ENCODE data around the gene ATP1A4.

Gene ATP1A4

GRCh38 chr1:160168016-160168415 is 16.6 kb downstream of the ATP1A4 start:
- Mint-ChIP-seq H3K4me1 (ENCODE audit: low read depth) (peaks cover 40% of the 10 kb centered on the region), H3K27me3 (peaks cover 23% of the 10 kb centered on the region), H3K9me3 (no peaks in the 10 kb centered on the region), H3K36me3 (ENCODE audit: low read depth) (no peaks in the 10 kb centered on the region), H3K4me3 (no peak overlapping the region), H3K27ac (no peak overlapping the region)

GRCh38 chr1:160168609-160169369 is 17.4 kb downstream of the ATP1A4 start:
- peaks cover 40% of the 10 kb centered on the region for H3K4me1 Mint-ChIP-seq (ENCODE audit: low read depth)
- no peaks in the 10 kb centered on the region for H3K36me3 Mint-ChIP-seq (ENCODE audit: low read depth)
- H3K27me3 Mint-ChIP-seq = peaks cover 23% of the 10 kb centered on the region
- no peaks in the 10 kb centered on the region for H3K9me3 Mint-ChIP-seq
- no peak overlapping the region for H3K27ac Mint-ChIP-seq
- no peak overlapping the region for H3K4me3 Mint-ChIP-seq

GRCh38 chr1:160169553-160170399 is 18.4 kb downstream of the ATP1A4 start:
- Mint-ChIP-seq H3K4me1 (ENCODE audit: low read depth) (peaks cover 40% of the 10 kb centered on the region), H3K36me3 (ENCODE audit: low read depth) (no peaks in the 10 kb centered on the region), H3K27me3 (peaks cover 19% of the 10 kb centered on the region)

DNA sequence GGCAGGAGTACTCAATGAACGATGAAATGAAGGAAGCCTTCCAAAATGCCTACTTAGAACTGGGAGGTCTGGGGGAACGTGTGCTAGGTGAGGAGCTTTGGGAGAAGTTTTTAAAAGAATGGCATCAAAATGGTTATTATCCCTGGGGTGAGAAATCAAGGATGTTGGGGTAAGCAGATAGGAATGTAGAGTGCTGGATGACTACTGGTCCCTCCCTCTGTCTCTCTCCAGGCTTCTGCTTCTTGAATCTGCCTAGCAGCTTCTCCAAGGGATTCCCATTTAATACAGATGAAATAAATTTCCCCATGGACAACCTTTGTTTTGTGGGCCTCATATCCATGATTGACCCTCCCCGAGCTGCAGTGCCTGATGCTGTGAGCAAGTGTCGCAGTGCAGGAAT is 20.0 kb downstream of the ATP1A4 start:
- Mint-ChIP-seq H3K36me3 (ENCODE audit: low read depth) (no peaks in the 10 kb centered on the region), H3K4me3 (no peak overlapping the region), H3K4me1 (ENCODE audit: low read depth) (peaks cover 35% of the 10 kb centered on the region), H3K27ac (no peak overlapping the region), H3K27me3 (peaks cover 16% of the 10 kb centered on the region), H3K9me3 (no peaks in the 10 kb centered on the region)

More at GRCh38 chr1:160169553-160170399, 18.4 kb downstream of the ATP1A4 start:
- Mint-ChIP-seq H3K4me3 (peak overlapping the region; percentile 1), H3K27ac (peak overlapping the region; percentile 57), H3K9me3 (no peaks in the 10 kb centered on the region)

GRCh38 chr1:160171980-160172379 is 20.6 kb downstream of the ATP1A4 start:
- Mint-ChIP-seq H3K4me1 (ENCODE audit: low read depth) (peaks cover 34% of the 10 kb centered on the region), H3K27me3 (peaks cover 12% of the 10 kb centered on the region), H3K9me3 (no peaks in the 10 kb centered on the region), H3K4me3 (no peak overlapping the region), H3K27ac (no peak overlapping the region), H3K36me3 (ENCODE audit: low read depth) (no peaks in the 10 kb centered on the region)

DNA sequence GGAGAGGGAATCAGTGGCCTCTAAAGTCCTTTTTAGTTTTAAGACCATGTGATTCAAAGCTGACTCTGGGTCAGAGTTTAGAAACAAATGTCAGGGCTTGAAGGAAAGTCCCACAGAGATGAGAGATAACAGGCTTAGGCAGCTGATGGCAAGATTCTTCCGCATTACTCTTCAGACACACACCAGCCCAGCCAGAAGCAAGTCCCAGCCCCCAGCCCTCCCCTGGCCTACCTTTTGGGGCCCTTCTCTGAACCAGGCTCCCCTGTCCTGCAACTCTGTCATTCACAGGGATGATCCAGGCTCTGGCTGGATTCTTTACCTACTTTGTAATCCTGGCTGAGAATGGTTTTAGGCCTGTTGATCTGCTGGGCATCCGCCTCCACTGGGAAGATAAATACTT is 25.8 kb downstream of the ATP1A4 start:
- Mint-ChIP-seq H3K4me3 (no peak overlapping the region), H3K36me3 (ENCODE audit: low read depth) (no peaks in the 10 kb centered on the region), H3K27ac (no peak overlapping the region), H3K9me3 (no peaks in the 10 kb centered on the region), H3K4me1 (ENCODE audit: low read depth) (peaks cover 6% of the 10 kb centered on the region), H3K27me3 (peaks cover 11% of the 10 kb centered on the region)

DNA sequence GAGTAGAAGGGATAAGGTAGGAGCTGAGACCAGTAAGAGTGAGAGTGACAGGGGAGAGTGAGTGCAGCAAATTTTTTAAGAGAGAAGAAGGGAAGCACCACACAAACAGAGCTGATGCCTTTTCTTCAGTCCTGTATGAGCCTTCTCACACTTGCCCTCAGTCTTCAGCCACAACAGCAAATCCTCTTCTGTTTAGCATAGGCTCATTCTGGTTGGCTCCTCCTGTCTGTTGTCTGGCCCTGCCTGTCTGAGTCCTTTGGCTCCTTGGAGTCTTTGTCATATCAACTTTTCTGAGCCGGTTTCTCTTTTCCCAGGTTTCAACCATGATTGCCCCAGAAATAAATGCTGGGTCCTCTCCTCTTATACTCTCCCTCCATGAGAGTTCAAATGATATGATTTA is 26.3 kb downstream of the ATP1A4 start:
- Mint-ChIP-seq H3K27ac (no peak overlapping the region), H3K4me3 (no peak overlapping the region), H3K36me3 (ENCODE audit: low read depth) (no peaks in the 10 kb centered on the region), H3K27me3 (peaks cover 7% of the 10 kb centered on the region), H3K9me3 (no peaks in the 10 kb centered on the region), H3K4me1 (ENCODE audit: low read depth) (peaks cover 6% of the 10 kb centered on the region)

GRCh38 chr1:160178731-160179130 is 27.3 kb downstream of the ATP1A4 start:
- Mint-ChIP-seq H3K36me3 (ENCODE audit: low read depth) (no peaks in the 10 kb centered on the region), H3K27me3 (peaks cover 3% of the 10 kb centered on the region)

GRCh38 chr1:160179336-160179735 is 27.9 kb downstream of the ATP1A4 start:
- Mint-ChIP-seq H3K9me3 (no peaks in the 10 kb centered on the region), H3K4me1 (ENCODE audit: low read depth) (peaks cover 6% of the 10 kb centered on the region), H3K4me3 (no peak overlapping the region), H3K27ac (no peak overlapping the region), H3K36me3 (ENCODE audit: low read depth) (no peaks in the 10 kb centered on the region), H3K27me3 (peaks cover 3% of the 10 kb centered on the region)

More at GRCh38 chr1:160178731-160179130, 27.3 kb downstream of the ATP1A4 start:
- peaks cover 6% of the 10 kb centered on the region for H3K4me1 Mint-ChIP-seq (ENCODE audit: low read depth)
- no peaks in the 10 kb centered on the region for H3K9me3 Mint-ChIP-seq
- H3K27ac Mint-ChIP-seq = no peak overlapping the region
- no peak overlapping the region for H3K4me3 Mint-ChIP-seq

- no peaks in the 10 kb centered on the region for H3K9me3 Mint-ChIP-seq
- H3K36me3 Mint-ChIP-seq (ENCODE audit: low read depth) = no peaks in the 10 kb centered on the region
Observed at GRCh38 chr1:160186246-160186645, 34.8 kb downstream of the ATP1A4 start.

GRCh38 chr1:160186729-160187128 is 35.3 kb downstream of the ATP1A4 start:
- Mint-ChIP-seq H3K36me3 (ENCODE audit: low read depth) (no peaks in the 10 kb centered on the region), H3K4me3 (no peak overlapping the region), H3K4me1 (ENCODE audit: low read depth) (no peaks in the 10 kb centered on the region), H3K9me3 (no peaks in the 10 kb centered on the region), H3K27ac (no peak overlapping the region), H3K27me3 (no peaks in the 10 kb centered on the region)

More at GRCh38 chr1:160186246-160186645, 34.8 kb downstream of the ATP1A4 start:
- no peaks in the 10 kb centered on the region for H3K4me1 Mint-ChIP-seq (ENCODE audit: low read depth)
- H3K27ac Mint-ChIP-seq = no peak overlapping the region
- no peak overlapping the region for H3K4me3 Mint-ChIP-seq
- H3K27me3 Mint-ChIP-seq = no peaks in the 10 kb centered on the region

DNA sequence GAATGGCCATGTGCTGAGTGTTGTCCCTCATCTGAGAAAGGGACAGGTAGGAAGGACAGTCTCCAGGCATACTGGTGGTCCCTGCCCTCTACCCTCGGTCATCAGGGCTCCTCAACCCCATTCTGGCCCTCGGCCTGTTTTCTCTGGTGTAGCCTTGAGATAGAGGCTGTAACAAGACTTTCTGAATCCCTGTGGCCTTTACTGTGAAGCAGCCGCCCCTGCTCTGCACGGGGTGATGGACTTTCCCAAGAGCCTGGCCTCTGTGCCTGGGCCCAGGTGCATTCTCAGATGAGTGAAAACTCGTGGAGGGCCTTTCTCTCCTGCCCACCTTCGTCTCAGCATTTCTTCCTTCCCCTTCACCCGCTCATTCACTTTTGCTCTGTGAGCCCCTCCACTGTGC is 36.0 kb downstream of the ATP1A4 start:
- Mint-ChIP-seq H3K27ac (no peak overlapping the region), H3K9me3 (no peaks in the 10 kb centered on the region), H3K27me3 (no peaks in the 10 kb centered on the region), H3K36me3 (ENCODE audit: low read depth) (no peaks in the 10 kb centered on the region), H3K4me1 (ENCODE audit: low read depth) (no peaks in the 10 kb centered on the region), H3K4me3 (no peak overlapping the region)

GRCh38 chr1:160188341-160188740 is 36.9 kb downstream of the ATP1A4 start:
- no peaks in the 10 kb centered on the region for H3K27me3 Mint-ChIP-seq
- H3K27ac Mint-ChIP-seq = no peak overlapping the region
- H3K4me1 Mint-ChIP-seq (ENCODE audit: low read depth) = no peaks in the 10 kb centered on the region
- no peak overlapping the region for H3K4me3 Mint-ChIP-seq
- no peaks in the 10 kb centered on the region for H3K9me3 Mint-ChIP-seq
- no peaks in the 10 kb centered on the region for H3K36me3 Mint-ChIP-seq (ENCODE audit: low read depth)

DNA sequence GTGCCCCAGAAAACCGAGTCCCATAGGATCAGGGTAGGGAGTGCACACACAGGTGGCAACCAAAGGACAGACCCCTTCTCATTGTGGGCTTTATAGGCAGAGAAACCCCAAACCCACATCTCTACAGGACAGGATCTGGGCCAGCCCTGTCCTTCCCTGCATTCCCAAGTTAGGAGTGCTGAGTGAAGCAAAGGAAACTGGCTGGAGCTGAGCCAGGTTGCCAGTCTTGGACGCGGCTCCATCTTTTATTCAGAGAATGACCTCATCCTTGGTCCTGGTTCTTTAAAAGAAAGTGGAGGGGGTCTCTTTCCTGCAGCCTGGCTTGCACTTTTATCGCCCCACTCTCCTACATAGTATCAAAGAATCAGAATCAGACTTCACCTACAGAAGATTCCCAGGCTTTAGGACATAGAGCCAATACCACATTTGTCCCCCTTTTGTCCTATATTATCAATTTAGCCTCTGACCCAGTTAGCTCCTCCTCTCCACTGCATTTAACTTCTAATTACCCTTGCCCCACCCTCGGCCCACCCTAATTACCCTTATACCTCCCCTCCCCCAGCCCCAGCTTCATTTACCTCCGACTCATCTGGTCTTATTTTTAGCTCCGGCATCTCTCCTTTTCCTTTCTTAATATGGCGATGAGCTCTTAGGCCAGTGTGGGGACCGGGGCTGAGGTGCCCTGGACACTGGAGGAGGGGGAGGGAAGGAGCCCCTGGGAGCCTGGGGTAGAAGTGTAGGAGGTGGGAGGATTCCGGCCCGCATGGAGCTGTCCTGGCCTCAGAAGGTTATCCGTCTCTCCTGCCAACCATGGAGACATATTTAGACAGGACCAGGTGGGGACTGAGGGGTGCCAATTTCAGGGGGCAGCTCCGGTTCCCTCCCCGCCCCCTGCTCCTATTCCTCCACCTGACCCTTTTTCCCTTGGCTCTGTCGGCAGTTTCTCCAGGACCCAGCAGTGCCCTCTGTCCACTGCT is 38.5 kb downstream of the ATP1A4 start, which contains the start of gene CASQ1:
TSS of gene CASQ1 (plus strand) at position 927 of the 977 bp plus-strand sequence. CDS start 177 bp downstream, outside the sequence.
- Mint-ChIP-seq H3K27ac (no peak within 1 kb of the TSS), H3K27me3 (no peaks in the 10 kb centered on the region), H3K4me3 (no peak within 1 kb of the TSS), H3K36me3 (ENCODE audit: low read depth) (no peaks in the 10 kb centered on the region), H3K4me1 (ENCODE audit: low read depth) (no peaks in the 10 kb centered on the region), H3K9me3 (no peaks in the 10 kb centered on the region)

Measured in stimulated activated naive CD8-positive, alpha-beta T cell treated with anti-CD3 and anti-CD28 coated beads, Interleukin-15, Interleukin-2, amounts not matched to agents 100 ng/mL and 50 ng/mL, for 24 hours (primary cell).